ENCODE results near the gene HPS4.

HPS4 gene

DNA sequence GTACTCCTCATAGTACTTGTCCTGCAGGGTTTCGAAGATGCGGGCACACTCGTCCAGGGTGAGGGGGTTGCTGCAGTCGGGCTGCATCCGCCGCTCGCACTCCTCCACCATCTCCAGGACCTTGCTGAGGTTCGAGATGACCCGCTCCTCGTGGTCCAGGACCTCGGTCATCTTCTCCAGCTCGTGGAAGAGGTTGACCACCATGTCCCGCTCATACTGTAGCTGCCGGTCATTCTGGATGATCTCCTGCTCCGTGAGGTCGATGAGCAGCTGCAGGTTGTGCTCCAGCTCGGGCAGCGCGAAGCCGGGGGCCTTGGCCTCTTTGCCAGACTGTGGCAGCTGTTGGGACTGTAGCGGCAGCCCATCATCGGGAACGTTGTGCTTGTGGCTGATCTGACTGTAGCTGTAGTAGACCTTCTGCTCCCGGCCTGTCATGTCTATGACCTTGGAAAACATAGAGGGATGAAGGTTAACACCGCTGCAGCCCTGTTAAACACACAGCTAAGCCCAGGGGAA lies 15.7 kb upstream of the HPS4 start:
- no peak for DNase-seq (ENCODE audit: low read depth in 2 of 2)
- TF ChIP-seq, protein P1, sequence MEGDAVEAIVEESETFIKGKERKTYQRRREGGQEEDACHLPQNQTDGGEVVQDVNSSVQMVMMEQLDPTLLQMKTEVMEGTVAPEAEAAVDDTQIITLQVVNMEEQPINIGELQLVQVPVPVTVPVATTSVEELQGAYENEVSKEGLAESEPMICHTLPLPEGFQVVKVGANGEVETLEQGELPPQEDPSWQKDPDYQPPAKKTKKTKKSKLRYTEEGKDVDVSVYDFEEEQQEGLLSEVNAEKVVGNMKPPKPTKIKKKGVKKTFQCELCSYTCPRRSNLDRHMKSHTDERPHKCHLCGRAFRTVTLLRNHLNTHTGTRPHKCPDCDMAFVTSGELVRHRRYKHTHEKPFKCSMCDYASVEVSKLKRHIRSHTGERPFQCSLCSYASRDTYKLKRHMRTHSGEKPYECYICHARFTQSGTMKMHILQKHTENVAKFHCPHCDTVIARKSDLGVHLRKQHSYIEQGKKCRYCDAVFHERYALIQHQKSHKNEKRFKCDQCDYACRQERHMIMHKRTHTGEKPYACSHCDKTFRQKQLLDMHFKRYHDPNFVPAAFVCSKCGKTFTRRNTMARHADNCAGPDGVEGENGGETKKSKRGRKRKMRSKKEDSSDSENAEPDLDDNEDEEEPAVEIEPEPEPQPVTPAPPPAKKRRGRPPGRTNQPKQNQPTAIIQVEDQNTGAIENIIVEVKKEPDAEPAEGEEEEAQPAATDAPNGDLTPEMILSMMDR (IDR thresholded peaks at IDR 0.05; ENCODE audit: low read depth, low read length): no peak
- H3K4me3 ChIP-seq (replicated peaks in 1 of 2; ENCODE audit: low read depth in 2 of 2, low read length in 2 of 2): no peak overlapping the region

DNA sequence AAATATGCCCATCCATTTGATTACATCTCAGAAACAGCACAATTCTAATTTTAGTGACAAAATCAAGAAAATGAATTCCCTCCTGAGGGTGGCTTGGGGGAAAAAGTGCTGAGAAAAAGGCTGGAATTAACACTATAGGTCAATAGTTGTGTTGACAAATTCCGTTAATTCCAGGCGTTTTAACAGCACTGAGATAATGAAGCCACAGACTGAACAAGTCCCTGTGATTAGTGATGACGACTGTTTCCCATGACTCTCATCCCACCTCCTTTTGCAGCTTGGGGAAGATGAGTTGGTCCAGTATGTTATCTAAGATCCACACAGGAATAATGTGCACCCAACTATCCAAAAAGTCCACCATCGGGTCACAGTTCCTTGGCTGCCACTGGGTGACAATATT lies 12.9 kb upstream of the HPS4 start:
- H3K4me3 ChIP-seq (replicated peaks in 1 of 2; ENCODE audit: low read depth in 2 of 2, low read length in 2 of 2): no peak overlapping the region
- TF ChIP-seq, protein P1 (IDR thresholded peaks at IDR 0.05; ENCODE audit: low read depth, low read length): no peak
- no peak for DNase-seq (ENCODE audit: low read depth in 2 of 2)

DNA sequence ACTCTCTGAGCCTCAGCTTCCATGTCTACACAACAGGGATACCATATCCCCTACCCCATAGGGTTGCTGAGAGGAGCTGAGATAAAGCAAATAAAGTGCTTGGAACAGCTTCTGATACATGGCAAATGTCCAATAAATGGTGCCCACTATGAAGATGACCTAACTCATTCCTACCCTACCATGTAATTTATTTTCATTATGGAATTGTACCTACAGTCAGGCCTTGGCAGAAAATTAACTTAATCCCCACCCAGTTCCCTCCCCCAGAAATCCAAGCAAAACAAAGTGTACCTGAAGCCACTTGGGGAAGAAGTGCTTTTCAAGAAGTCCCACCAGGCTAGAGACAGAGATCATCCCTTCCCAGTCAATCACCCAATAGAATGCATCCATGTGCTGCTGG lies 10.9 kb upstream of the HPS4 start:
- H3K4me3 ChIP-seq (replicated peaks in 1 of 2; ENCODE audit: low read depth in 2 of 2, low read length in 2 of 2): no peak overlapping the region
- no peak for DNase-seq (ENCODE audit: low read depth in 2 of 2)
- TF ChIP-seq, protein P1 (IDR thresholded peaks at IDR 0.05; ENCODE audit: low read depth, low read length): no peak

DNA sequence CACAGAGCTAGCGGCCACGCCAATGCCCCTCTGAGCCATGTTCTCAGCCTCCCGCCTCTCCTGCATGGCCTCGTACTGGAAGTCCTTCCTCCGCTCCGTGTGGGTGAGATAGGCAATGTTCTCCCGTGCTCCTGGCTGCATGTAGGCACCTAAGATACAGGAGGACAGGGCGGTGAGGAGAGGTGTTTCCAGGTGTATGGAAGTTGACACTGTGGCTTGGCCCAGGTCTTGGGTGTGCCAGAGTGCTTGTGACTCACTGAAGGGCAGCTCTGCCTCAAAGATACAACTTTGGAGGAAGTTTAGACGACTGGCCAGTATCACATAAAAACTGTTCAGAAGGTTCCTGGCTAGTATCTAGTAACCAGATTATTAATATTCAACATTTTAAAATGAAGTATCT lies 8.6 kb upstream of the HPS4 start:
- TF ChIP-seq, protein P1 (IDR thresholded peaks at IDR 0.05; ENCODE audit: low read depth, low read length): no peak
- no peak overlapping the region for H3K4me3 ChIP-seq (replicated peaks in 1 of 2; ENCODE audit: low read depth in 2 of 2, low read length in 2 of 2)
- no peak for DNase-seq (ENCODE audit: low read depth in 2 of 2)

DNA sequence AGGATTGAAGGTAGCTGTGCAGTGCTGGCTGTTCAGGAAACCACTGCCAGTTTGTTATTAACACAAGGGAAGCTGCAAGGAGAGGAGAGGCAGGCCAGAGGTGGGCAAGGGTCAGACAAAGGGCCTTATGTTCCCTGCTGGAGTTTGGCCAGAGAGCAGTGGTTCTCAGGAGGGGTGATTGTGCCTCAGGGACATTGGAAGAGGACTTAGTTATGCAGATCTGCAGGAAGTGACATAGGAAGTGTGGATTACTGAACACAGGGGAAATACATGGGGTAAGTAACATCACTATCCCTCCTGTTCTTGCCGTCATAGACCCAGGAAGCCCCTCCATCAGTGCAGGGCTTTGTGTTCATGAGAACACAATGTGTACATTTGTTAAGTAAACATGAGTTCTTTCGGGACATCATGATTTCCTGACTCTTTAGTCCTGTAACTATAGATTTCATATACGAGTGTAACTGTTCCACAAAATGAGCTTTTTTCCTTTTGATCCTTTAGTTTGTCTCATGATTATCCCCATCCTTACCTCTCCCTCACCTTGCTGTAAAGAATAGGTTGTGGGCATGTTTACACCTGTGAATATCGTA lies 6.0 kb upstream of the HPS4 start:
- TF ChIP-seq, protein P1 (IDR thresholded peaks at IDR 0.05; ENCODE audit: low read depth, low read length): no peak
- no peak overlapping the region for H3K4me3 ChIP-seq (replicated peaks in 1 of 2; ENCODE audit: low read depth in 2 of 2, low read length in 2 of 2)
- no peak for DNase-seq (ENCODE audit: low read depth in 2 of 2)

DNA sequence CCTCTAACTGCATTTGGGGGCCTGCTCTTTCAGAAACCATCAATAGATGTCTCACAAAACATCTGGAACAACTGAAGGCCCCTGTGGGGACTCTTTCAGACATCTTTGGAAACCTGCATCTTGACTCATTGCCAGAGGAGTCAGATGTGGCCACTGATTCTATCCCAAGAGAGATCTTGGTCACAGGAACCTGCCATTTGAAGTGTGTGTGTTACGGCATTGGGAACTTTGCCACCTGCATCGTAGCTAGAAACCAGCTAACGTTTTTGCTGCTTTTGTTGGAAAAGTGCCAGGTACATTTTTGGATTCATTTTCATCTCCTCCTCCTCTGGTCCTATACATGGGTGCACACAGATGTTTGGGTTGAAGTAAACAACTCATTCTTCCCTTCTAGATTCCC lies 4.4 kb upstream of the HPS4 start:
- TF ChIP-seq, protein P1 (IDR thresholded peaks at IDR 0.05; ENCODE audit: low read depth, low read length): no peak
- H3K4me3 ChIP-seq (replicated peaks in 1 of 2; ENCODE audit: low read depth in 2 of 2, low read length in 2 of 2): no peak overlapping the region
- peak in 1 of 2 donors; percentile 39 for DNase-seq (ENCODE audit: low read depth in 2 of 2)

DNA sequence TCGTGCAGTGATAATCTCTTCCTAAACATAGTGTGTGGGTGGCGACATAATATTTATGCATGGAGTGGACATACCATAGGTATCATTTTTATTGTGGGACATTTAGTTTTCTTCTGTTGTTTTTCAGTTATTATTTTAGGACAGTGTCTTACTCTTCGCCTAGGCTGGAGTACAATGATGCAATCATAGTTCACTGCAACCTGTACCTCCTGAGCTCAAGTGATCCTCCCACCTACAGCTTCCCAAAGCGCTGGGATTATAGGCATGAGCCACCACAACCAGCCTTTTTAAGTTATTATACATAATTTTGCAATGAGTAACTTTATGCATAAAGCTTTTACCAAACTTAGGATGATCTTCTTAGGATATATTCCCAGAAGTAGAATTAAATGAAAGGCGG lies 2.8 kb upstream of the HPS4 start:
- DNase-seq (ENCODE audit: low read depth in 2 of 2): no peak
- TF ChIP-seq, protein P1 (IDR thresholded peaks at IDR 0.05; ENCODE audit: low read depth, low read length): no peak
- H3K4me3 ChIP-seq (replicated peaks in 1 of 2; ENCODE audit: low read depth in 2 of 2, low read length in 2 of 2): no peak overlapping the region
